ENCODE measurements around the gene CWF19L1.

- no peak for TF ChIP-seq CTCF (IDR thresholded peaks at IDR 0.05 in 4 of 5, conservative IDR thresholded peaks at IDR 0.05 in 1 of 5)
- TF ChIP-seq POLR2A (IDR thresholded peaks at IDR 0.05): no peak
Measured at GRCh38 chr10:100238429-100238828, 29.0 kb downstream of the CWF19L1 start.

Data from gastrocnemius medialis (tissue), 4 donors.